NCI-H446 treated with DMSO at 0.1 percent for 48 hours (cell line): ENCODE data around the gene LPP.
A peak's percentile ranks its signal among the peaks of the same experiment; 100 is the strongest.

Experiments
- DNase-seq: peaks from one replicate; lab custom pipeline; 2025; lab: John Stamatoyannopoulos, UW

The LPP gene

GRCh38 chr3:188272481-188273372 lies 118.8 kb downstream of the LPP start:
- no peak for DNase-seq

DNA sequence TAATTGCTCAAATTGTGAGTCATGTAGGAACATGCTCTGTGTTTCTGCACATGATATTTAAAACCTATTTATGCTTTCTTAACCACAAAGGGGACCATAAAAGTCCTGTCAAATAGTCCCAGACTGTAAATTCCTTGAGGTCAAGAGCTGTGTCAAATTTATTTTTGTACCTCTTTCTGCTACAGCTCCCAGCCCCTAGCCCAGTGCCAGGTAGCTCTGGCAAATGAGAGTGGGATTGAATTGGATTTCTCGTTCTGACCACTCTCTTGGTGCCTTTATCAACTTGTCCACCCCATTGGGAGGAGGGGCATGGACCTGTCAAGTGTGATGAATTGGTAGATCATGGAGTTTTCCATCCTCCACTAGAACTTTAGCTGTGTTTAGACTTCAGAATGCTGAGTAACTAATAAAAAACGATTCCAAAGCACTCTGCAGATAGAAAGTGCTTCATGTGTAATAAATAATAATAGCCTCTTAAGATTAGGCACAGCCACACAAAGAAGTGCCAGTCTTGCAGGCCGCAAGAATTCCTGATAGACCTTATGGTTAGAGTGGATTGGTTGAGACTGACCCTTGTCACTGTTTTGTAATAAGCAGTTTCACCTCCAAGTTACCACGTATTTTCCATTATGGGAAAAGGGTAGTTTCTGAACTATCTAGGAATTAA lies 120.4 kb downstream of the LPP start:
- no peak for DNase-seq

GRCh38 chr3:188276375-188276774 lies 122.4 kb downstream of the LPP start:
- no peak for DNase-seq

GRCh38 chr3:188278717-188279324 lies 124.9 kb downstream of the LPP start:
- DNase-seq, result no peak

DNA sequence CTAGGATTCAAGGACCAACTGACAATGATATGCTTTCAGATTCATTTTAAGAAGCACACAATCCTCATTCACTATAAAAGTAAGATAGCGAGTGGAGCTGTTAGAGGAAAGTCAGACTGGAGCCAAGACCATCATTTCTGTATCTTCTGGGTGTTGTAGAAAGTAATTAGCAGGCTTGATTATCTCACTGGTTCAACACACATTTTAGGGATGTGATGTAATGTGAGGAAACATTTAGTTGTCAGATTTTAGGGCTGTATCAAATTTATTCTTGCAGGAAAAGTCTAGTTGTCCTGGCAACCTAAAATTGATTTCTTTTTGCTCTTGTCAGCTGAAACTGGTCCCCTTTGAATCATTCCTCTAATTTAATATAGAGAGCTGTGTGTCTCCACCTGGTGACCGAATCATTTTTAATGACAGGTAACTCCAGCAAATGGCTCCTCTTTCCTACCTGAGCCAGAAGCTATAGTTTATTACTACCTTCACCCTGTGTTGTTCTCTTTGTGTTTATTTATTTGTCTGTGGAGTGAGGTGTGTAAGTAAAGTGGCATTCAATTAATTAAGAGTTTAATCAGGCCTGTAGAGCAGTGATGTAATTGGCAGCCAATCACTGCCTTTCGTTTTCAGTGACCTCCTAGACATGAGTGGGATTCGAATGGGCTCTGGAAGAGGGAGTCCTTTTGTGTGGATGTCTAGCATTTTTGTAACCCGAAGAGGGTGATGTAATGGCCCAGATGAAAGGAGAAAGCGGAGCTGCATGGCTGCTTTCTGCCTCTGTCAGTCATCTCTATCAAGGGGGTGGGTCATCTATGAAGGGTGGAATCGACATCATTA lies 125.8 kb downstream of the LPP start:
- DNase-seq, result no peak

- no peak for DNase-seq
Observed at GRCh38 chr3:188280627-188281026, 126.7 kb downstream of the LPP start.

- no peak for DNase-seq
Observed at GRCh38 chr3:188282871-188283270, 128.9 kb downstream of the LPP start.

DNA sequence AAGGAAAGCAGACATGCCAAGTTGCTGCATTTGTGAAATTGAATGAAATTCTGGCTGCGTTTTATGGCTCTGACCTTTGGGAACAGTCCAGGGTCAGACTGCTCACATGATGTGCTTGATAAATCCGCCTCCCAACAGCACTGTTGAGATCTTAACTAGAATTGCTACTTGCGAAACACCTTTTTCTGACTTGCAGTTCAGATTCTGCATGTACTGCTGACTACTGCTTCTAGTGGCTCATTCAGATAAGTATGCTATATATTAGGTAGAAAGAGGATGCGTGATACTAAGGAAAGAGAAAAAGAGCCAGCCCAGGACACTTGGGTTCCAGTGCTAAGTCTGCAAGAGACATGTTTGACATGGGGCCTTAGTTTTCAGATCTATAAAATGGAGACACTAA lies 129.4 kb downstream of the LPP start:
- DNase-seq, result no peak

- DNase-seq, result no peak
Observed at GRCh38 chr3:188284455-188285212, 130.7 kb downstream of the LPP start.

DNA sequence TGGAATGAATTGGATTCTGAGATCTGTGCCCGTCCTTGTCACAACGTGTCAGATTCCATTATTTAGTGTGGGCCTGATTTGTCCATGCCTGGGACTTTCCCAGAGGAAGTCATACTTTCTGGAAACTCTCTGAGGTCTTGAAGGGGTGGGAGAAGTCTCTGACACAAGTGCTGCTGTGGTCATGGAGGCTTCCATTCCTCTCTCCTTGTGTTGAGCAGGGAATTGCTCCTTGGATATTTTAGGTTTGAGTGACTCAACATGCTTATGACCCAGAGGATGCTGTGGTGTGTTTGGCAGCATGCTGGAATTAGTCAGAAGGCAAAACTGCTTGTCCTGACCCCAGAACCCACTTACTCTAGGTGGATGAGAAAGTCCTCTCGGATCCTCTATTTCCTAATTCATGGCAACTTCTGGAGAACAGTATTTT lies 132.1 kb downstream of the LPP start:
- no peak for DNase-seq

DNA sequence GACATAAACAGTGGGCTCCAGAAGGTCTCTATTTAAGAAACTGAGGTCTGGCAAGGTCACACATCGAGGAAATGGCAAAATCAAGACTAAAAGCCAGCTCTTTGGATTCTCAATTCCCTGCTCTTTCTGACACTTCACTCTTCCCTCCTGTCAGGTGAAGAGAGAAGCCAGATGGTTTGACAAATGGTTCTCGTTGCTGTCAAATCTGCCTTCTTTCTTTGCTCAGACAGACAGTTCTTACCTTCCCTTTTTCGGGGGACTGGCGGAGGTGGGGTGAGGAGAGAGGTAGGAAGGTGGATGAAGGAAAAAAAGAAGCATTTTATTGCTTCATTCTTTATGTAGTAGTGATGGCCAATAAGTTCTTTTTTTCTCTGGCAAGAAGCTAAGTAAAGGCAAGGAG lies 133.4 kb downstream of the LPP start:
- no peak for DNase-seq

DNA sequence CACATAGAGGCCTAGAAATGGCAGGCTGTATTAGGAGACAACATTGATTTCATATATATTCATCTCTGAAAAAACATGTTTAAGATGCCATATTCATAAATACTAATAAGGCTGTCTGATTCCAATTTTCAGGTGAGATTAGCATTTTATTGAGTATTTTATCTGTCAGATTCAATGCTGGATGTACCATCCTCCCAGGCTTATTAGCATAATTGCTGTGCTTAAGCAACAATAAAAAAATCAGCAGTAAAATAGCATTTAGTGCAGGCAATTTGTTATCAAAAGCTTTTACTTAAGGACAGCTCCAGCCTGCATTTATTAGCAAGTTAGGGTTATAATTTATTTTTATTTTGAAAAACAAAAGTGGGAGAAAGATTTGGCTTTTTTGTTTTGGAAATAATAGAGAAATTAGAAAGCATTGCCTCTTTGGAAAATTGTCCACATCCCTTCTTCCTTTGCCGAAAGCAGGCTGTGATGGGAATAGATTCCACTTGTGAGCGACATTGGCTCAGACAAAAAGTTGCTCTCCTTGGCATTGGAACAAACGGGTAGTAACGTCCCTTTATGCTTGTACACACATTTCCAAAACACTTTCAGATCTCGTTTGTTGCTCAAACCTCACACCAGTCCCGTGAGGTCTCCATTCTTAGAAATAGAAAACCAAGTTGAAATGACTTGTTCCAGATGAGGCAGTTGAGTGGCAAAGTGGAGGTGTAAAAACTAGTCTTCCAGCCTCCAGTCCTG lies 134.0 kb downstream of the LPP start:
- DNase-seq, result no peak

- DNase-seq, result no peak
Observed at GRCh38 chr3:188292251-188292650, 138.3 kb downstream of the LPP start.

DNA sequence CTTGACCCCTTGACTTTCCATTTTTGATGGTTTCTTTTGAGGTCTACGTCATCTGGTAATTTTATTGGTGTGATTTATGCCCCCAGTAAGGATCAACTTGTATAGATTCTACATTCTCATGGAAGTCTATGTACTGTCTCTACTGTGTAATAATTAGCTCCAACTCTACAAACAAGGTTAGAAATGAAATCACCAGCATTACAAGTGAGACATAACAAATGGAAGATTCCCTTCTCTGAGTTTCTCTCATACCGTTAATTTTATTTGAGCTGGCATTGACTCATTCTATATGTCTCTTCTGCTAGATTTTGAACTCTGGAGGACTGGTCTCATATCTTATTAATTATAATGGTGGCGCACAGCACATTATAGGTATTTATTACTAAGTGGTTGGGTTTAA lies 138.9 kb downstream of the LPP start:
- DNase-seq, result no peak

DNA sequence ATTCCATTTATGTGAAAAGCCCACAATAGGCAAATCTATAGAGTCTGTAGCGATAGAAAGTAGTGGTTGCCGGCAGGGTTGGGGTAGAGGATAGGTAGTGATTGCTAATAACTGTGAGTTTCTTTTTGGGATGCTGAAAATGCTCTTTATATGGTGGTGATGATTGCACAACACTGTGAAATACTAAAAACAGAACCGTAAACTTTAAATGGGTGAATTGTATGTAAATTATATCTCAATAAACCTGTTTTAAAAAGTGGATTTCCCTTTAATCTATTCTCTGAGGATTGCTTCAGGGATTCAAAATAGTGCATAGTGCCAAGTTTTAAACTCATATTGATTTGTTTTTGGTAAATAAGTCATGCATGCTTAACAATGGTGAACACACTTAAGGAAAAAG lies 140.2 kb downstream of the LPP start:
- peak; percentile 15 for DNase-seq

GRCh38 chr3:188294823-188295487 lies 141.0 kb downstream of the LPP start:
- peak; percentile 17 for DNase-seq

DNA sequence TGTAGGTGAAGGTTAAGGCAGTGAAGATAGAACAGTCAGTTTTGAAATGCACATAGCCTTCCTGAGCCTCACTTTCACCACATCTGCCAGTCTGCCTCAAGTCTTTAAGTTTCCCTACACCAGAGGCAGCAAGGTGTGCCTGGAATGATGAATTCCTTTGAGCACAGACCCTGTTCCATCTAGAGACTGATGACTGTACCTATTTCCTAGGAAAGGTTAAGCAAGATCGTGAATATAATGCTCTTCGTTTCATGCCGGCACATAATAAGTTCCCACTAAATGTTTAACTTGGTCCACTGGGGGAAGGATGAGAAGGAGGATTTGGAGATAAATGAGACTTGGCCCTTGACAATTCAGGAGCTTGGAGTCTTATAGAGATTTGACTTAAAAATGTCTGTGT lies 141.9 kb downstream of the LPP start:
- no peak for DNase-seq

DNA sequence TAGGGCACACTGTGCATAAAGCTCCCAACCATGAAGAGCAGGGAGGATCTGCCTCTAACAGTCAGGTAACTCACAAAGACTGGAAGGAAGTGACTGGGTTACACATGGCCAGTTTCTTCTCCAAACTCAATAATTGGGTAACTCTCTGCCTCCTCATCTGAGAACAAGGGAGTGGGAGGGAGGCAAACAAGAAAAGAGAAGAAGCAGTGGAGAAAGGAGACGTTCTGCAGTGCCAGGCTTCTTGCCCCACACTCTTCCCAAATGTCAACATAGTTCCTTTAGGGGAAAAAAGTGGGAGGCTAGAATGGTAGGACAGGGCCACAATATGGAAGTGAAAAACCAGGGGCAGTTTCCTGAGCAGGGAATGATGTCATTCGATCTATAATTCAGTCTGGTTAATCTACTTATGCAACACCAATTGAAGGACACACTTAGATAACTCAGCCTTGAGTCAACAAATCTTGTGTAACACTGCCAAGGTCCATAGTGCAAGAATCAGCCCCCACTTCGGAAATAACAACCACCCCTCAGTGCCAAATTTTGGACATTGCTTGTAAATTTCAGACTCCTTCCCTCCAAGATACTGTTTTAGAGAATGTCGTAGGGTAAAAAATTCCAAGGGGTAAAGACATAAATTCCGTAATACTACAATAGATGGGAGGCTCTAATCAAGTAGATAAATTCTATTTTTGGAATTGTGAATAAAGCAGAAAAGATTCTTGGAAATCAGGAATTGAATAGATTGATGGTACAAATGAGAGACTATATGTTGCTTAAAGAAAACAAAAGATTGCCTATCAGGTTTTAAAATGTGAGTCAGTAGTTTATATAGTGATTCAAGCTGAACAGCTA lies 143.0 kb downstream of the LPP start:
- no peak for DNase-seq

DNA sequence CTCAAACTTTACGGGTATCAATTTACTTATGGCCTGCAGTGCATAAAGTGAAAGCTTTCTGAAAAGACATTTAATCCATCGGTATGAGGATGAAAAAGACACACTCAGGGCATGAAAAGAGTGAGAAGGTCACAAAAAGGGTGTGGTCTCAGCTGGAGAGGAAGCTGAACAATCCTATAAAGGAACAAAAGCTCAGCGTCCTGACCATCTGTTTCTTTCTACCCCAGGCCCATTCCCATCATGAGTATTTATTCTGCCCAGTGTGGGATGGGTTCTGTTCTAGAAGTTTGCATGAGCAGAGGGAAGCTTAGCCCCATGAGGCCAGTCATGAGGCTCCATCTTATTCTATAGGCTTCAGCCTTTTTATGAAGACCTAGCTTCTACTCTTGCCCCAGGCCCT lies 144.6 kb downstream of the LPP start:
- DNase-seq, result no peak
